Measurements from ENCODE around the gene LIPC. TPM values are rescaled to one million over a fixed set of nuclear protein-coding genes. Genes with fewer than 3 reads are reported as not detected.

Gene LIPC
- total RNA-seq, 2 experiments from 2014 or later, result not detected

GRCh38 chr15:58510715-58511598 lies 79.2 kb downstream of the LIPC start:
- H3K4me1 Mint-ChIP-seq (ENCODE audit: low read depth), result peaks cover 12% of the 10 kb centered on the region
- CTCF ChIA-PET, result interaction anchor here (1.5 kb wide), 1 partner anchor 48 kb away, joined by 4 read pairs; no protein-coding TSS in a partner anchor
- no peak overlapping the region for H3K27ac Mint-ChIP-seq
- H3K36me3 Mint-ChIP-seq, result no peaks in the 10 kb centered on the region
- H3K9me3 Mint-ChIP-seq, result peaks cover 3% of the 10 kb centered on the region
- POLR2A ChIA-PET, result no interaction called here
- no peaks in the 10 kb centered on the region for H3K27me3 Mint-ChIP-seq
- no peak for DNase-seq
- intact Hi-C loops (cut with micrococcal nuclease), result no loop called here
- no peak overlapping the region for H3K4me3 Mint-ChIP-seq

DNA sequence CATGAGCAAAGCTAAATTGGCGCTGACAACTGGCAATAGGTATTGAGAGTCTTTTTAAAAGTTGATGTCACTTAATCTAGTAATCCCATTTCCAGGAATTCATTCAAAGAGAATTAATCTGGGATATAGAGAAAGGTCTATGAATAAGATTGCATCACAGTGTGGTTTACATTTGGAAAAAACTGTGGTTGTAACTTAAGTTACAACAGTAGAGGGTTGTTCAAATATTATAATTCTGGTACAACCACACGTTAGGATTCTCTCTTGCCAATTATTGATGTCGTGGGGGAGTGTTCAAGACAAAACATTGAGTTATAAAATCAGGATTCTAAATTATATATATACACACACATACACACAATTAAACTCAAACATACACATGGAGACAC lies 79.8 kb downstream of the LIPC start:
- Mint-ChIP-seq H3K4me1 (ENCODE audit: low read depth) (peaks cover 10% of the 10 kb centered on the region), H3K27ac (no peak overlapping the region), H3K36me3 (no peaks in the 10 kb centered on the region), H3K9me3 (peaks cover 3% of the 10 kb centered on the region), H3K27me3 (no peaks in the 10 kb centered on the region), H3K4me3 (no peak overlapping the region)
- ChIA-PET POLR2A (no interaction called here), CTCF (no interaction called here)
- no peak for DNase-seq
- intact Hi-C loops (cut with micrococcal nuclease), result no loop called here

DNA sequence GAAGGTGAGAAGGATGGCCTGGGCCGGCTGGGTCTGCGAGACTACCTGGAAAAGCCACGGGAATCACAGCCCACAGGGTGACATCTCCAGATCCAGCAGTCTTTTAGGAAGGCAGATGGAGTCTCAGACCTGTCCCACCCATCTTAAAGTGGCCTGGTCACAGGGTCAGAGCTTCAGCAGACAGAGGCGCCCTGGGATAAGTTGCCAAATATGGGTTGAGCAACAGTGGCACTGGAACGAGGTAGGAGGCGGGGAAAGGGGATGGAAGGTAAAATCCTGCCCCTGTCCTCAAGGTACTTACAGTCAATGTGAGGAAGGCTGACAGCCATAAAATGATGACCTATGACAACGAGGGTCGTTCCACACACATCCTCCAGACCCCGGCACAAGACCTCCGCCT lies 80.7 kb downstream of the LIPC start:
- peaks cover 3% of the 10 kb centered on the region for H3K9me3 Mint-ChIP-seq
- H3K27ac Mint-ChIP-seq, result no peak overlapping the region
- intact Hi-C loops (cut with micrococcal nuclease), result no loop called here
- DNase-seq, result no peak
- no peak overlapping the region for H3K4me3 Mint-ChIP-seq
- ChIA-PET POLR2A (no interaction called here), CTCF (no interaction called here)
- H3K36me3 Mint-ChIP-seq, result no peaks in the 10 kb centered on the region
- H3K27me3 Mint-ChIP-seq, result no peaks in the 10 kb centered on the region
- peaks cover 16% of the 10 kb centered on the region for H3K4me1 Mint-ChIP-seq (ENCODE audit: low read depth)

- peaks cover 3% of the 10 kb centered on the region for H3K9me3 Mint-ChIP-seq
- no peak overlapping the region for H3K27ac Mint-ChIP-seq
- H3K4me1 Mint-ChIP-seq (ENCODE audit: low read depth), result peaks cover 19% of the 10 kb centered on the region
- CTCF ChIA-PET, result no interaction called here
- DNase-seq, result no peak
- H3K4me3 Mint-ChIP-seq, result no peak overlapping the region
- H3K36me3 Mint-ChIP-seq, result no peaks in the 10 kb centered on the region
- H3K27me3 Mint-ChIP-seq, result no peaks in the 10 kb centered on the region
- intact Hi-C loops (cut with micrococcal nuclease), result no loop called here
- POLR2A ChIA-PET, result no interaction called here
Observed at GRCh38 chr15:58513008-58513407, 81.2 kb downstream of the LIPC start.

DNA sequence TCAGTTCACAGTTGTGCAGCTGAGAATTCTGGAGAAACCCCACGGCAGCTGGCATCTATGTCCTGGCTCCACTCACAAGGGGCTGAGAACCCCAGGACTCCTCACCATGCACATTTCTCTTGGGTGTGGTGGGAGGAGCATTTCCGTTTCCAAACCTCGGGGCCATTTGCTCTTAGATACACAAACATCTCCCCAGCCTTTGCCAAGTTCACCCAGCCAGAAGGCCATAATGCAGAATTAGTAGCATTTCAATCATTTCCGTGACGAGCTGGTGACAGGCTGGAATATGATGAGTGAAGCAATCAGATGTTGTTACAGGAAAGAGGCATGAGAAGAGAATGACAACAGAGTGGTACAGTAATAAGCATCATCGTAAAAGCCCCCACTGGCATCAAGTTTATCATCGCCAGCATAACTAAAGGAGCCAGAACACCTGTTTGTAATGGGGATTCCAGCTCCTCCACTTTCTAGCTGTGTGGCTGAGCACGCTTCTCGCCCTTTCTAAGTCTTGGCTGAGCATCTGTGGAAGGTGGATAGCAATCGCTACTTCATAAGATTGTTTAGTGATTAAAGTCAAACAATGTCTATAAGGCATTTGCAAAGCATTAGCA lies 82.0 kb downstream of the LIPC start:
- no peak for DNase-seq
- Mint-ChIP-seq H3K36me3 (no peaks in the 10 kb centered on the region), H3K27ac (no peak overlapping the region), H3K9me3 (peaks cover 3% of the 10 kb centered on the region), H3K27me3 (no peaks in the 10 kb centered on the region), H3K4me3 (no peak overlapping the region), H3K4me1 (ENCODE audit: low read depth) (peaks cover 24% of the 10 kb centered on the region)
- POLR2A ChIA-PET, result no interaction called here
- CTCF ChIA-PET, result no interaction called here
- intact Hi-C loops (cut with micrococcal nuclease), result no loop called here

DNA sequence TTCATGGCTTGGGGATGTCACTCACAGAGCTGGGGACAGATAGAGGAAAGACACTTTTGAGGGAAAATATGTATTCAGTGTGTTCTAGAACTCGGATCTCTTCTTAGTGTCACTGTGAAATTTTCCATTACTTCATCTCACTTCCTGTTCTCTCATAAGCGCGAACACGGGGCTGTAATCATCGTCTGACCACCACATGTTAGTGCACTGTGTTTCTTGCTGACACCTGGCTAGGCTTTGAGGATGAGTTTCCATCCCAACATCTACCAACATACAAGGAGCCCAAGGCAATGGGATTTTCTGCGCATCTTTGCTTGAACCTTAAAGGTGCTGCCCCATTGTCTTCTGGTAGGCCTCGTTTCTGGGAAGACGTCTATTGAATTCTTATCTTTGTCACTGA lies 84.0 kb downstream of the LIPC start:
- ChIA-PET POLR2A (no interaction called here), CTCF (no interaction called here)
- H3K4me3 Mint-ChIP-seq, result no peak overlapping the region
- H3K9me3 Mint-ChIP-seq, result peaks cover 3% of the 10 kb centered on the region
- no peaks in the 10 kb centered on the region for H3K36me3 Mint-ChIP-seq
- DNase-seq, result peak; percentile 39
- peak overlapping the region; percentile 54 for H3K27ac Mint-ChIP-seq
- intact Hi-C loops (cut with micrococcal nuclease), result loop anchor here (5.0 kb wide), 1 partner anchor 44 kb away; no protein-coding TSS in a partner anchor
- no peaks in the 10 kb centered on the region for H3K27me3 Mint-ChIP-seq
- peaks cover 24% of the 10 kb centered on the region for H3K4me1 Mint-ChIP-seq (ENCODE audit: low read depth)

- Mint-ChIP-seq H3K27ac (no peak overlapping the region), H3K4me1 (ENCODE audit: low read depth) (peaks cover 24% of the 10 kb centered on the region), H3K36me3 (no peaks in the 10 kb centered on the region), H3K4me3 (no peak overlapping the region), H3K9me3 (peaks cover 3% of the 10 kb centered on the region), H3K27me3 (no peaks in the 10 kb centered on the region)
- ChIA-PET CTCF (interaction anchor here (0.9 to 1.2 kb wide), 2 partner anchors 8 to 38 kb away, joined by 3 read pairs; no protein-coding TSS in a partner anchor), POLR2A (interaction anchor here (0.7 kb wide), 1 partner anchor 253 kb away, joined by 3 read pairs; the partner anchor contains the start of gene MINDY2)
- intact Hi-C loops (cut with micrococcal nuclease), result loop anchor here (5.0 kb wide), 1 partner anchor 45 kb away; no protein-coding TSS in a partner anchor
- DNase-seq, result peak; percentile 23
Observed at GRCh38 chr15:58517252-58517681, 85.5 kb downstream of the LIPC start.

GRCh38 chr15:58517682-58518525 lies 86.1 kb downstream of the LIPC start:
- POLR2A ChIA-PET, result interaction anchor here (0.7 kb wide), 1 partner anchor 253 kb away, joined by 3 read pairs; the partner anchor contains the start of gene MINDY2
- intact Hi-C loops (cut with micrococcal nuclease), result loop anchor here (5.0 kb wide), 1 partner anchor 46 kb away; no protein-coding TSS in a partner anchor
- H3K4me1 Mint-ChIP-seq (ENCODE audit: low read depth), result peaks cover 24% of the 10 kb centered on the region
- H3K36me3 Mint-ChIP-seq, result no peaks in the 10 kb centered on the region
- H3K27me3 Mint-ChIP-seq, result no peaks in the 10 kb centered on the region
- H3K27ac Mint-ChIP-seq, result no peak overlapping the region
- no peak overlapping the region for H3K4me3 Mint-ChIP-seq
- CTCF ChIA-PET, result interaction anchor here (0.9 to 1.2 kb wide), 2 partner anchors 9 to 39 kb away, joined by 3 read pairs; no protein-coding TSS in a partner anchor
- H3K9me3 Mint-ChIP-seq, result peaks cover 3% of the 10 kb centered on the region
- DNase-seq, result no peak

GRCh38 chr15:58518626-58519025 lies 86.8 kb downstream of the LIPC start:
- H3K27ac Mint-ChIP-seq, result no peak overlapping the region
- peaks cover 3% of the 10 kb centered on the region for H3K9me3 Mint-ChIP-seq
- H3K27me3 Mint-ChIP-seq, result no peaks in the 10 kb centered on the region
- intact Hi-C loops (cut with micrococcal nuclease), result loop anchor here (5.0 kb wide), 1 partner anchor 46 kb away; no protein-coding TSS in a partner anchor
- ChIA-PET CTCF (no interaction called here), POLR2A (no interaction called here)
- H3K4me1 Mint-ChIP-seq (ENCODE audit: low read depth), result peaks cover 24% of the 10 kb centered on the region
- DNase-seq, result no peak
- no peak overlapping the region for H3K4me3 Mint-ChIP-seq
- H3K36me3 Mint-ChIP-seq, result no peaks in the 10 kb centered on the region

DNA sequence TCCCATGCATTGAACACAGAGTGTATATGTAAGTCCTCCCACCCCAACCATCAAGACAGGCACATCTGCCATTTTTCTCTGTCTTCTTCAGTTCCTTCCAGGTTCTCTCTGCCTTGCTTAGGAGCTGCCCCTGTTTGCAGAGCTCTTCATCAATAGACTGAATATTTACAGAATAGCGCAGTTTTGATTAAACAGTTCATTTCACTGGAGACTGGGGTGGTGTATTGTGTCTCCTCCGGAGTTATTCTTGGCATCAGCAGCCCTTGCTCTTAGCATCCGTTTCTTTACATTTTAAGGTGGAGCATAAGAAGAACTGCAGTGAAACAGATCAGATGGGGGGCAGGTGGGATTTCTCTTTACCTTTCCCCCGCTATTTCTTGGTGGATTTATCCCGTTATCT lies 87.7 kb downstream of the LIPC start:
- Mint-ChIP-seq H3K4me1 (ENCODE audit: low read depth) (peaks cover 24% of the 10 kb centered on the region), H3K4me3 (no peak overlapping the region), H3K27me3 (no peaks in the 10 kb centered on the region), H3K27ac (no peak overlapping the region), H3K36me3 (no peaks in the 10 kb centered on the region), H3K9me3 (peaks cover 3% of the 10 kb centered on the region)
- intact Hi-C loops (cut with micrococcal nuclease), result loop anchor here (5.0 kb wide), 1 partner anchor 47 kb away; no protein-coding TSS in a partner anchor
- DNase-seq, result no peak
- CTCF ChIA-PET, result no interaction called here
- POLR2A ChIA-PET, result interaction anchor here (0.6 kb wide), 1 partner anchor 114 kb away, joined by 3 read pairs; no protein-coding TSS in a partner anchor

DNA sequence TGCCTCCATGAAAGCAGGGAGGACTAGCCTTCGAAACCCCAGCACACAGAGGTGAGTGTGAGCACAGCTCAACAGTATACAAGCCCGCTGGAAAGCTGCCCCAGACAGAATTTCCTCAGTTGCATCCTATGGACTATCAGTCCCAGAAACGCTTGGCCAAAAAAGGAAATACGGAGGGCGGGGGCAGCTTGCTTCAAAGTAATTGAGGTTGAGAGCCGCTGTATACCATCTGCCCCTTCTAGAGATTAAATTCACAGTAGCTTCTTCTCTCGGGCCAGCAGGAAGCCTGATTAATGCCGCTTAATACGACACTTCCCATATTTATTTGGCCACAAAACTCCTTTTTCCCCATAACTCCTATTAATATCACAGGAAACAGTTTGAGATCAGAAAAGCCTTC lies 88.7 kb downstream of the LIPC start:
- no peak overlapping the region for H3K27ac Mint-ChIP-seq
- CTCF ChIA-PET, result interaction anchor here (0.6 kb wide), 1 partner anchor 40 kb away, joined by 3 read pairs; no protein-coding TSS in a partner anchor
- no peaks in the 10 kb centered on the region for H3K27me3 Mint-ChIP-seq

DNA sequence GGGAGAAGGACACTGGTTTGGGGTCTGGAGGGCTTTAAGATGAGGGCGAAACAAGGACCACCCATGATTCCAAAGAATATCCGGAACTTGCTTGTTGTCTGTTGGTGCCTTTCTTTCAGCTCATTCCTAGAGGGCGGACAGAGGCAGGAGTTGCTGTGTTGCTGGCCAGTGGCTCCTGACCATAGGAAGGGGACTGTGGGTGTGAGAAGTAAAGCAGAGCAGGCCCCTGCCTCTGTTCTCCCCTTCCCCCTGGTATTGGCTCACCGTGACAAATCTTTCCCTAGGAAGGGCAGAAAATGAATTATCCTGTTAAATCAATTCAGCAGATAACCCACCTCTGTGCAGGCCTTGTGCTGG lies 89.1 kb downstream of the LIPC start:
- Mint-ChIP-seq H3K4me1 (ENCODE audit: low read depth) (peaks cover 18% of the 10 kb centered on the region), H3K4me3 (no peak overlapping the region), H3K9me3 (peaks cover under 1% of the 10 kb centered on the region), H3K36me3 (no peaks in the 10 kb centered on the region), H3K27ac (no peak overlapping the region), H3K27me3 (no peaks in the 10 kb centered on the region)
- ChIA-PET CTCF (interaction anchor here (0.6 kb wide), 1 partner anchor 41 kb away, joined by 3 read pairs; no protein-coding TSS in a partner anchor), POLR2A (no interaction called here)
- intact Hi-C loops (cut with micrococcal nuclease), result no loop called here
- DNase-seq, result no peak

More for the DNA sequence above, 88.7 kb downstream of the LIPC start:
- Mint-ChIP-seq H3K4me3 (no peak overlapping the region), H3K9me3 (peaks cover 3% of the 10 kb centered on the region), H3K4me1 (ENCODE audit: low read depth) (peaks cover 23% of the 10 kb centered on the region), H3K36me3 (no peaks in the 10 kb centered on the region)
- intact Hi-C loops (cut with micrococcal nuclease), result no loop called here
- no peak for DNase-seq
- POLR2A ChIA-PET, result no interaction called here
